ENCODE results near the gene THAP11.

Gene THAP11

GRCh38 chr16:67853670-67854069 is 11.6 kb downstream of the THAP11 start:
- H4K20me1 ChIP-seq (ENCODE audit: insufficient read depth, low read length, poor library complexity, severe bottlenecking), result peaks cover 41% of the 10 kb centered on the region
- no peaks in the 10 kb centered on the region for H3F3A ChIP-seq (ENCODE audit: low read depth)
- no peak overlapping the region for H3K4me3 ChIP-seq (ENCODE audit: low read length, poor library complexity, severe bottlenecking)

GRCh38 chr16:67855789-67856188 is 13.7 kb downstream of the THAP11 start:
- Histone ChIP-seq H3K36me3 (ENCODE audit: insufficient read depth, low read length) (peaks cover 8% of the 10 kb centered on the region; the same call in 1 of the 2 replicates), H3K4me2 (ENCODE audit: low read depth, low read length, poor library complexity, severe bottlenecking) (no peak overlapping the region), H3K79me2 (ENCODE audit: insufficient read depth, low read length) (peaks cover 94% of the 10 kb centered on the region), H3K4me1 (ENCODE audit: insufficient read depth, low read length, poor library complexity, severe bottlenecking) (peaks cover 11% of the 10 kb centered on the region), H3K27me3 (ENCODE audit: insufficient read depth, low read length, poor library complexity, severe bottlenecking) (no peaks in the 10 kb centered on the region), H3K9ac (ENCODE audit: low read depth, low read length, poor library complexity, severe bottlenecking) (no peak overlapping the region), H3K9me2 (replicated peaks; ENCODE audit: low read depth, low read length) (no peaks in the 10 kb centered on the region), H2AFZ (ENCODE audit: low read length) (no peak overlapping the region), H4K20me1 (ENCODE audit: insufficient read depth, low read length, poor library complexity, severe bottlenecking) (peaks cover 44% of the 10 kb centered on the region), H3F3A (ENCODE audit: low read depth) (no peaks in the 10 kb centered on the region), H3K4me3 (ENCODE audit: low read length, poor library complexity, severe bottlenecking) (no peak overlapping the region), H3K9me3 (ENCODE audit: insufficient read depth, low read depth, low read length) (no peaks in the 10 kb centered on the region)
- TF ChIP-seq CTCF (conservative IDR thresholded peaks at IDR 0.05; ENCODE audit: low read length) (no peak), EZH2phosphoT487 (IDR thresholded peaks at IDR 0.05; ENCODE audit: borderline replicate concordance) (no peak)

More at GRCh38 chr16:67853670-67854069, 11.6 kb downstream of the THAP11 start:
- Histone ChIP-seq H3K27me3 (ENCODE audit: insufficient read depth, low read length, poor library complexity, severe bottlenecking) (no peaks in the 10 kb centered on the region), H2AFZ (ENCODE audit: low read length) (no peak overlapping the region), H3K9ac (ENCODE audit: low read depth, low read length, poor library complexity, severe bottlenecking) (no peak overlapping the region), H3K9me3 (ENCODE audit: insufficient read depth, low read depth, low read length) (no peaks in the 10 kb centered on the region), H3K9me2 (replicated peaks; ENCODE audit: low read depth, low read length) (no peaks in the 10 kb centered on the region), H3K79me2 (ENCODE audit: insufficient read depth, low read length) (peaks cover 94% of the 10 kb centered on the region), H3K4me1 (ENCODE audit: insufficient read depth, low read length, poor library complexity, severe bottlenecking) (peaks cover 16% of the 10 kb centered on the region), H3K36me3 (ENCODE audit: insufficient read depth, low read length) (no peaks in the 10 kb centered on the region), H3K4me2 (ENCODE audit: low read depth, low read length, poor library complexity, severe bottlenecking) (no peak overlapping the region)
- no peak for TF ChIP-seq EZH2phosphoT487 (IDR thresholded peaks at IDR 0.05; ENCODE audit: borderline replicate concordance)
- no peak for TF ChIP-seq CTCF (conservative IDR thresholded peaks at IDR 0.05; ENCODE audit: low read length)

GRCh38 chr16:67856927-67857546 is 14.9 kb downstream of the THAP11 start:
- H3F3A ChIP-seq (ENCODE audit: low read depth), result no peaks in the 10 kb centered on the region
- no peak overlapping the region for H3K9ac ChIP-seq (ENCODE audit: low read depth, low read length, poor library complexity, severe bottlenecking)
- TF ChIP-seq EZH2phosphoT487 (IDR thresholded peaks at IDR 0.05; ENCODE audit: borderline replicate concordance) (no peak), CTCF (conservative IDR thresholded peaks at IDR 0.05; ENCODE audit: low read length) (no peak)
- H3K4me1 ChIP-seq (ENCODE audit: insufficient read depth, low read length, poor library complexity, severe bottlenecking), result peaks cover 11% of the 10 kb centered on the region
- H3K79me2 ChIP-seq (ENCODE audit: insufficient read depth, low read length), result peaks cover 94% of the 10 kb centered on the region
- H3K9me3 ChIP-seq (ENCODE audit: insufficient read depth, low read depth, low read length), result no peaks in the 10 kb centered on the region
- H4K20me1 ChIP-seq (ENCODE audit: insufficient read depth, low read length, poor library complexity, severe bottlenecking), result peaks cover 42% of the 10 kb centered on the region
- H3K36me3 ChIP-seq (ENCODE audit: insufficient read depth, low read length), result peaks cover 21% of the 10 kb centered on the region; the same call in 1 of the 2 replicates
- H2AFZ ChIP-seq (ENCODE audit: low read length), result no peak overlapping the region
- H3K9me2 ChIP-seq (replicated peaks; ENCODE audit: low read depth, low read length), result no peaks in the 10 kb centered on the region
- no peaks in the 10 kb centered on the region for H3K27me3 ChIP-seq (ENCODE audit: insufficient read depth, low read length, poor library complexity, severe bottlenecking)
- no peak overlapping the region for H3K4me2 ChIP-seq (ENCODE audit: low read depth, low read length, poor library complexity, severe bottlenecking)
- H3K4me3 ChIP-seq (ENCODE audit: low read length, poor library complexity, severe bottlenecking), result no peak overlapping the region

Measured in Loucy (cell line).